ENCODE data around the gene SRGAP1.

The SRGAP1 gene

DNA sequence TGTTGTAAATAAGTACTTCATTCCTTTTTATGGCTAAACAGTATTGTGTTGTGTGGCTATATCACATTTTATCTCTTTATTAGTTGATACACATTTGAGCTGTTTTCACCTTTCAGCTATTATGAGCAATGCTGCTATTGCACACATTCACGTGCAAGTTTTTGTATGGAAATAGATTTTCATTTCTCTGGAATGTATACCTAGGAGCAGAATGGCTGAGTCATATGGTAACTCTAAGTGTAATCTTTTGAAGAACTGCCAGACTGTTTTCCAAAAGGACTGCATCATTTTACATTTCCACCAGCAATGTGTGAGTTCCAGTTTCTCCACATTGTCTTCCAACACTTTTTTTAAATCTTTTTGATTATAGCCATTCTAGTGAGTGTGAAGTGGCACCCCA is 134.0 kb downstream of the SRGAP1 start:
- DNase-seq = no peak
- in situ Hi-C loops (cut with MboI; ENCODE audit: low pct_unique_long_range_greater_than_20kb, low sequenced_read_pairs) = no loop called here

DNA sequence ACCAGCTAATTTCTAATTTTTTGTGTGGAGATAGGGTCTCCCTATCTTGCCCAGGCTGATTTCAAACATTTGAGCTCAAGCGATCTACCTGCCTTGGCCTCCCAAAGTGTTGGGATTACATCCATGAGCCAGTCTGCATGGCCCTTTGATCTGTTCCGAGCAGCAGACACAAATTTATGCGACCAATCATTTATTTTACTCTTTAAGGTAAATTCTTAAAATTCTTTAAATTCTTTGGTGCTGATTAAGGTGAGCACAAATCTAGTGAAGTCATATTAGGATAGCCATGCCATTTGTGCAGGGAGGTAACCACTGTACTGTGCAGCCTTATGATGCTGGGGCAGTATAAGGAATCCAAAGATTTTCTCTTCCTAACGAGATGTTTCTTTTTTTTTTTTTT is 135.7 kb downstream of the SRGAP1 start:
- DNase-seq = no peak
- in situ Hi-C loops (cut with MboI; ENCODE audit: low pct_unique_long_range_greater_than_20kb, low sequenced_read_pairs) = no loop called here

DNA sequence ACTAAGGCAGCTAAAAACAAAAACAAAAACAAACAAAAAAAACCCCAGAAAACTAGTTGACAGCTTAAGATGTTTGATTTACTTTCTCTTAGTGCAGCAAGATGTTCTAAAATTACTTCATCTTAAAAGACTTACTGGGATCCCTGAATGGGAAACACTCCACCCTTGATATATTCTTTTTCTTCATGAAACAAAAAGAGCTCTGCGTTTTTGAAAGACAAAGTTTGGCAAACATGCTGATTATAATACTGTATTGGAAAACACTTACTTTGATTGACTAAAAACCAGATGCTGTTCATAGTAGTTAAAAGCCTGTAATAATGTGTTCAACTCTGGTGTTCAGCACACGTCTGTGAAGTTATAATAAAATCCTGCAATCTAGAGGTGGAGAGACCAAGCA is 136.8 kb downstream of the SRGAP1 start:
- no peak for DNase-seq
- in situ Hi-C loops (cut with MboI; ENCODE audit: low pct_unique_long_range_greater_than_20kb, low sequenced_read_pairs) = no loop called here

DNA sequence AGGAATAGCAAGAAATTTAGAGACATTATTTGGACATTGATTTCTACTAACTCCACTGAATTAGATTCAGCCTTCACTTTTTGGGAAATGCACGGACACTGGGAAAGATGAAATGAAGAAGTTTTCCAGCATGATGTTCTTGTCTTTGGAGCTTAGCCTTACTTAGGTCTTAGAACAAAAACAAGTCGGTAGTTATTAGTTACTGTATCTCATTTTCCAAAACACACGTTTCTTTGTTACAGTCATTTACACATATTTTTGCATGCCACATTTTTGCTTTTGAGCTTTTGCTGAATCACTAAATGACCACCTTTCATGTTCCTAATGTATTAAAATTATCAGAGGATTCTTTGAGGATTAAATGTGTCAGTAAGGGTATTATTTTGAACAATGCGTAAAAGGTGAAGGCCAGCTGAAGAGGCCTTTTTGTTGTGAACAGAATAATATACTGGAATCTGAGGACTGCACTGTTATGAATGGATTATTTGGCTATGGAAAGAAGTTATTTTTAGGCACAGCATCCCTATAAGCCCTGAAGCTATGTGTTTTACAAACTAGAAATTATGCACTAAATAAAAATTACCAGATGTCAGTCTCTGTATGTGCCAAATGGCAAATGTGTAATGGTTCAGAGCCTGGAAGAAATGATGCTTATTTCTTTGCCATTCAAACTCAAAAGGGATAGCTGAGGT is 138.2 kb downstream of the SRGAP1 start:
- no peak for DNase-seq
- in situ Hi-C loops (cut with MboI; ENCODE audit: low pct_unique_long_range_greater_than_20kb, low sequenced_read_pairs) = no loop called here

DNA sequence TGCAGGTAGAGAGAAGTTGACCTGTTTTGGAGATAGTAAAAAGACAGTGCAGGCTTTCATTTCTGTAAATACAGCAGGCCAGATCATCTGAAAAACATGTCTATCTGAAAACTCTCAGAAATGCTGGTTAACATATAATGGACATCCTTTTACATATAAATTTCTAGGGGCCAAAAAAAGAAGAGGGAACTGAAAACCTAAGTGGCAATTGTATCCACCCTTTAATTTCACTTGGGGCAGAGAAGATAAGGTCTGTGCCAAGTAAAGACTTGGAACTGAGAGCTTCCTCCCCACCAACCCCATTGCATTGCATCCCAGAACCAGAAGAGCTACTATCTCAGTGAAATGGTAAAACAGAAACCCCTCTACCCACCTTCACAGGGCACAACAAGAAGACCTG is 141.0 kb downstream of the SRGAP1 start:
- in situ Hi-C loops (cut with MboI; ENCODE audit: low pct_unique_long_range_greater_than_20kb, low sequenced_read_pairs) = no loop called here

DNA sequence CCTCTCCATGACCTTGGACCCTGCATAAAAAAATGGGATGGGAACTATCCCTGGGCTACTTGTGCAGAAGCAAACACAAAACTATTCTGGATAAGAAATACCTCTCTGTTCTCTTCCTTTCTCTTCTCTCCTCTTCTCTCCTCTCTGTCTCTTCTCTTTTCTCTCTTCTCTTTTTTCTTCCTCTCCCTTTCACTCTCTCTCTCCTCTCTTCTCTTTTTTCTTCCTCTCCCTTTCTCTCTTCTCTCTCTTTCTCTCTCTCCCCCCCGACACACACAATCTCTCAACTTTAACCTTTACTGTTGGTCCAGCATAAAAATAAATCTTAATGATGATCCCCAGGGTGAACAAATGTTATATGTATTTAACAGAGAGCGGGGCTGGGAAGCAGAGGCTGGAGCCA is 141.4 kb downstream of the SRGAP1 start:
- no peak for DNase-seq
- in situ Hi-C loops (cut with MboI; ENCODE audit: low pct_unique_long_range_greater_than_20kb, low sequenced_read_pairs) = no loop called here

More for the DNA sequence above, 141.0 kb downstream of the SRGAP1 start:
- no peak for DNase-seq

DNA sequence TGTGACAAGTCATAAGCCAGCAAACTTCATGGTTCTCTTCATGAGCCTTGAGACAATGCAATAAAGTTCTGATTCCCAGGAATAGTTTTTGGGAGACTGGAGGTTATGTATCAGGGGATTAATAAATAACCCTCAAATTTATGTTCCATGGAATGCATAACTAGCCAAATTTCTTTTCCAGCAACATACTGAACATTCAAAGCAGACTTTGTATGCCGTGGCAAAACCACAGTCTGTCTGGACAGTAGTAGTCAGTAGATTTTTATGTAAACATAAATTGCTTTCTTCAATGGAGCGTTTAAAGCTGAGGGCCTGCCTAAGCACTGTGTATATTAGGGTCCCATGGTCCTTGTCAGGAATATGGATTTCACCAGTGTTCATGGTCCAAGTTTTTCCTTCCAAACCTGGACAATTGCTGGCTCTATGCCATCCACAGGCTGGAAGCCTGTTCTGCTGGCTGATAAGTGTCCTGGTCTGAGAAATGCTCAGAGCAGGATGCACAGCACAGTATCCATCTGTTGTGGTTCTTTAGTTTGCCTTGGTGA is 144.9 kb downstream of the SRGAP1 start:
- DNase-seq = no peak
- in situ Hi-C loops (cut with MboI; ENCODE audit: low pct_unique_long_range_greater_than_20kb, low sequenced_read_pairs) = no loop called here

DNA sequence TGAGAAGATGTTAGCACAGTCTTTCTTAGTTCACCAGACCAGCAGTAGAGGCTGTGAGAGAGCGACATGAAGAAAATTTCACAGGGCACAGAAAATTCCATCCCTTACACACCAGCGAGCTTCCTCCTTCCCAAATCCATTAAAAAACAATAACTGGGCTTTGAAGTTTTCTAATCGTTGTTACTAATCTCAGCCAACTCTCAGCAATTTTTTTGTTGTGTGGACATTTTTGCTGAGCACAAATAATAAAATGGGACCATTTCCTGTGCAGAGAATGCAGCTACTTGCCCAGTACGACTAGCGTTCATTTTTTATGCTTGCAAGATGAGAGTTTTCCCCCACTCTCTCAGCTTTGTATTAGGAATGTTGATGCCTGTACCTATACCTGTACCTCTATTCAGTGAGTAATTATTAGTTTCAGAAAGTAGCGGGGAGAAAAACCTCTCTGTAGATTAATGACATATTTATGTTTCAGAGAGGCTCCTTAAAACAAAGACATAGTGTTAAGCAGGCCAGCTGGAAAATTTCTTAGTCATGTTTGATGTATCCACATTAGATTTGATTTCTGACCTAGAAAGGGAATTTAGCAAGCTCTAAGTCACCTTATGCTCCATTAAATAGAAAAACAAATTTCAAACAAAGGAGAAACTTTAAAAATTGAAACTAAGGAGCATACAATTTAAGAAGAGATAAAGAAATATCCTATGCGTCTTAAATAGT is 146.5 kb downstream of the SRGAP1 start:
- no peak for DNase-seq
- in situ Hi-C loops (cut with MboI; ENCODE audit: low pct_unique_long_range_greater_than_20kb, low sequenced_read_pairs) = no loop called here

DNA sequence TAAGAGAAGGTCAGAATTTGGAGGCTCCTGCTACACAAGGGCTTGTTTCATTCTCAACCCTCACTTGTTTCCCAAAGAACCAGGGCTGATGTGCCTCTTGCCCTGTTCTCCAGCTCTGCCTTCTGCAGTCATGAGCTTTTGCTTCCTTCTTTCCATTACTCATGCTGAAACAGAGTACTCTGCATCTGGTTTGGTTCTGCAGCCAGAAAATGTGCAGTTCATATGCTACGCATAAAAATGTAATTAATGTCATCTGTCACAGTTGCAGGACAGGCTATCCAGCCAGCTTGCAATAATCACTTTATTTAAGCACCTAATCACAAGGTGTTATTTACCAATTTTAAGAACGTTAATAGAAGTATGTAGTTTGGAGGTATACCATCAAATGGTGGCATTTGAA is 150.2 kb downstream of the SRGAP1 start:
- no peak for DNase-seq
- in situ Hi-C loops (cut with MboI; ENCODE audit: low pct_unique_long_range_greater_than_20kb, low sequenced_read_pairs) = no loop called here

DNA sequence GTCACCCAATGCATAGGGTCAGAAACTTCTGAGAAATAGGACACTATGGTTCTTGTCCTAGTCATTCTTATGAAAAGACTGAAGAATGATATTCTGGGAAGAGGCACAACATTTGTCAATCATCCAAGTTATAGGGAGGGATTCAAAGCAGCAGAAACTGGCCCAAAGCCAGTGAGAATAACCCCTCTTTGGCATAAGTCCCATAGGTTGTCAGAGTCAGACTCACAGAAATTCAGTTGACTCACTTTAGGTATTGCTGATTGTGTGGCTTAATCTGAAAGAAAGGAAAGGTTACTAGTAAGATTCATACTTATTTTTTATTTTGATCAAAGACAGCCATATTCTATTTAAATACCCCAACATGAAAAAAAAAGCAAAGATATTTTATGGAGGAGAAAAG is 151.0 kb downstream of the SRGAP1 start:
- in situ Hi-C loops (cut with MboI; ENCODE audit: low pct_unique_long_range_greater_than_20kb, low sequenced_read_pairs) = no loop called here
- DNase-seq = no peak

DNA sequence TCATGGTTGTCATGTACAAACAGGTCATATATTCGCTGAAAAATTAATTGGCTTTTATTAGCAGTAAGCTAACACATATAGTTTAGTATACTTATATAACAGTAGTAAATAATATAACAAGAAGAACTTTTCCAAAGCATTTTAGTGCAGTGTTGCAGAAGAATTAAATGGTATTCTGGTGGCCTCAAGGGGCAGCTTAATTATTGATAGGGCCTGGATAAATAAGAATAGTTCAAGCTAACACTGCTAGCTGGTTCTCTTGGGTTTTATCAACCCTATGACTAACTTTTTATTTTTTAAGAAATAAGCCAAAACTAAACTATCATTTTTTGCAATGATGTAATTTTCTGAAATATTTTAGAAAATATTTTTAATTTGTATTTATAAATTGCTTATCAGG is 152.1 kb downstream of the SRGAP1 start:
- DNase-seq = no peak
- in situ Hi-C loops (cut with MboI; ENCODE audit: low pct_unique_long_range_greater_than_20kb, low sequenced_read_pairs) = no loop called here

DNA sequence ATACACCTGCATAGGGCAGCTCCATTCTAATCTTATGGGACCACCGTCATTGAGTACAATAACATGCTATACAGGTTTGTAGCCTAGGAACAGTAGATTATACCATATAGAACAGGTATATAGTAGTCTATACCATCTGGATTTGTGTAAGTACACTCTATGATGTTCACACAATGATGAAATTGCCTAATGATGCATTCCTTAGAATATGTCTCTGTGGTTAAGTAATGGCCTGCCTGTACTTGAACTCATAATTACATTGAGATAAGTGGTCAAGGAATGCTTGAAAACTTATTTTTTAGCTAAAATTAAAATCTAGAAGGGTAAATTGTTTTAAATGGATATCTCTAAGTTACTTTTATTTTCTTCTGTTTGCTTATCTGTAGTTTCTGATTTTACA is 152.7 kb downstream of the SRGAP1 start:
- in situ Hi-C loops (cut with MboI; ENCODE audit: low pct_unique_long_range_greater_than_20kb, low sequenced_read_pairs) = no loop called here
- DNase-seq = no peak

DNA sequence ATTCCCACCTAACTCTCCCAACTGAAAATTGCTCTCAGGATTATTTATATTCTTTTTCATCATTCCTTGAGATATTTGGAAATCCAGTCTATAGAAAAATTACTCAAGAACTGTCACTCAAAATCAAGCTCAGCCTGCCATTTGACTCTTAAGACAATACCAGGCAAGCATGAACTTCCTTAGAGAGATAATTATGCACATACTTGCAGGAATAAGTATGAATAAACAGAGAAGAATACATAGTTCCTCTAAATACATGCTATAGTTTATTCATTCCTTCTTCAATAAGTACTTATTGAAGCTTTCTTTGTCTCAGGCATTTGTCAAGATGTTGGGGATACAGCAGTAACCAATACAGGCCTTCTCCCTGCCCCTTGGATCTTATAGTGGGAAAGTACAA is 154.1 kb downstream of the SRGAP1 start:
- in situ Hi-C loops (cut with MboI; ENCODE audit: low pct_unique_long_range_greater_than_20kb, low sequenced_read_pairs) = no loop called here
- no peak for DNase-seq

DNA sequence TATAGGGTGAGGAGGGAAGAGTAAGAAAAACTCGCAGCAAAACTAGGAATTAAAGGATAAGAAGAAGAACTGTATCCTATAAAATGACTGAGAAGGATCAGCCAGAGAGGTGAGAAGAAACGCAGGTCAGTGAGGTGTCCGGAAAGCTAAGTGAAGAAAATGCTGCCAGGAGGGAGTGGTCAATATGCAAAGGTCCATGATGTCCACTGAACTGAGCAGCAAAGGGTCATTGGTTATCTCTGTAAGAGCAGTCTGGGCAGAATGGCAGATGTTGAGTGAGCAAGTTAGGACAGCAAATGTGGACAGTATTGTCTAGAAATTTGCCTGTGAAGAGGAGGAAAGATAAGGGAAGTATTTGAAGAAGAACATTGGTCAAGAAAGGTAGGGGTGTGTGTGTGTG is 155.4 kb downstream of the SRGAP1 start:
- in situ Hi-C loops (cut with MboI; ENCODE audit: low pct_unique_long_range_greater_than_20kb, low sequenced_read_pairs) = no loop called here
- DNase-seq = no peak

DNA sequence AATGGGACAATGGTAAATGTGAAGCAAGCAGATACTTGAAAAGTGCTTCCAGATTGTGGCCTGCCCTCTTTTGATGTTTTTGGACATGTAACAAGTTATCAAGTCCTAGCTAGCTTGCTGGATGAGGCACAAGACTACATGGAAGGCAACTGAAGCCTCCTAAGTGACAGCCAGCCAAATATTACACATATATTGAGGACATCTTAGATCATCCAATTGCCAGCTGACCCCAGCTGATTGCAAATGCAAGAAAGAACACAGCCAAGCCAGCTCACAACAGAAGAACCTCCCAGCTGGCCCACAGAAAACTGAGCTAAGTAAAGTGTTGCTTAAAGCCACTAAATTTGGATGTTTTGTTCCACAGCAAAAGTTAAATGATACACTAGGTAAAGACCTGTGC is 156.9 kb downstream of the SRGAP1 start:
- DNase-seq = no peak
- in situ Hi-C loops (cut with MboI; ENCODE audit: low pct_unique_long_range_greater_than_20kb, low sequenced_read_pairs) = no loop called here

DNA sequence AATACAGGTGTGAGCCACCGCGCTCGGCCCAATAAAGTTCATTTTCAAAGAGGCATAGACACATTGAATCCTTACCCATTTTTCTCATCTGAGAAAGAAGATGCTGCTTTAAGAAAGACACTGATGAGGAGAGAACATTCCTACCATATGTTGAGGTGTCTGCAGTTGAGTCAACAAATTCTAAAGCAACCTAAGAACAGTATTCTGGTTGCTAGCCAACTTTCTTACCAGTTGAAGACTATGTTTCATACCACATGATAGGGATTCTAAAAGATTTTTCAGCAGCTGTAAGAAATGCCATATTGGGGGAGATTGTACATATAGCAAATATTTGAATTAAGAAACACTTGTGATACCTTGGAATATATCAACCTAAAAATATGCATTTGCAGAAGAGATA is 160.1 kb downstream of the SRGAP1 start:
- in situ Hi-C loops (cut with MboI; ENCODE audit: low pct_unique_long_range_greater_than_20kb, low sequenced_read_pairs) = no loop called here
- no peak for DNase-seq

DNA sequence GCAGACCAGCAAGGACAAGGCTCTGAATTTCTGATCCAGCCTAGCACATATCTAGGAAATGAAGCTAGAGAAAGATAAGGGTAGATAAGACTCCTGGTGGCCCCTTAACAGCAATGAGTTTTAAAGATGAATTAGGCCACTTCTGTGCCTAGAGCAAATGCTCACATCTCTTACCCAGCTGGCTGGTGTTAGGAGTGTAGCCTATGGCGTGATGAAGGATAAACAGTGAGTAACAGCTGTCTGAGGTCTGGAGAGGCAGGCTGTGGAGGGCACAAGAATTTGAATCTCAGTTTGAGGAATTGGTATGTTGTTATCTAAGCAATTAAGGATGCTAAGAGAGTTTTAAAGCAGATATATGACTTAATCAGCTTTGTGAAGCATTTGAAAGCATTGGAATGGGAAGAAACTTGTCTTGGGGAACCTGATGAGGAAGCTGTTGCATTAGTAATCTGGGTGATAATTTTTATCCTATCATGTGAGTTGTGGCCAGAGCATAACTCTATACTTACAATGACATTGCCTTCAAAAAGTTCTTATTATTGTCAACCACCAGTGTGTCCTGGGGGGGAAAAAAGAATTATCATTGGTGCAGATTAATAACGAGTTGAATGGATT is 161.8 kb downstream of the SRGAP1 start:
- in situ Hi-C loops (cut with MboI; ENCODE audit: low pct_unique_long_range_greater_than_20kb, low sequenced_read_pairs) = no loop called here
- DNase-seq = no peak

DNA sequence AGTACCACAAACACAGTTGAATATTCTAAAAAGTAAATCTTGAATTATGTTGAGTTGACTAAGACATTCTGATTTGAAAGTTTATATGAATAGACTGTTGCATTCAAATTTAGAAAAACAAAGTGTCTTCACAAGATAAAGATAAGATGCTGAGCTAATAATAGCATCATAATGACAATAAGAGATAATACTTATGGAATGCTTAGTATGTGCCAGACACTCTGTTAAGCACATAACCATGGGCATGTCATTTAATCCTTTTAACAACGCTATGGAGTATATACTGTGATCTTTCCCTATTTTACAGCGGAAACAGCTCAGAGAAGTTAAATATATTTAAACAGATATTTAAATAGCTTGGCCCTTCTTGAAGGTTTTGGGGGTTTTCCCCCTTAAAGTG is 163.4 kb downstream of the SRGAP1 start:
- in situ Hi-C loops (cut with MboI; ENCODE audit: low pct_unique_long_range_greater_than_20kb, low sequenced_read_pairs) = no loop called here
- no peak for DNase-seq

DNA sequence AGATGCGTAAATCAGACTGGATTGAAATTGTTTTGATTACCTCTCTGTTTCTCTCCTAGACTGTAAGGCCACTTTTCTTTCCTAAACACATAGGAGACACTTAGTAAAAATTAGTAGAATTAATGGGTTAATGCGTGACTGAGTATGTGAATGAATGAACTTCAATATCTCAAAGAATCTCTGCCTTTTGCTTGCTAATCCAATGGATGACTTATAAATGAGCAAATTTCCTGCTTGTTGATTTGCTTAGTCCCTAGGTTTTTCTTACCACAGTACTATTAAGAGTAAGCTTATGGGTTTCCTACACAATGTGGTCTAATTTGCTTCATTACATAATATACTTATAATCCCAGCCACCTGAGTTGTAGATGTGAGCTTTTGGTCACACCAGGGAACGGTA is 164.1 kb downstream of the SRGAP1 start:
- no peak for DNase-seq
- in situ Hi-C loops (cut with MboI; ENCODE audit: low pct_unique_long_range_greater_than_20kb, low sequenced_read_pairs) = no loop called here

DNA sequence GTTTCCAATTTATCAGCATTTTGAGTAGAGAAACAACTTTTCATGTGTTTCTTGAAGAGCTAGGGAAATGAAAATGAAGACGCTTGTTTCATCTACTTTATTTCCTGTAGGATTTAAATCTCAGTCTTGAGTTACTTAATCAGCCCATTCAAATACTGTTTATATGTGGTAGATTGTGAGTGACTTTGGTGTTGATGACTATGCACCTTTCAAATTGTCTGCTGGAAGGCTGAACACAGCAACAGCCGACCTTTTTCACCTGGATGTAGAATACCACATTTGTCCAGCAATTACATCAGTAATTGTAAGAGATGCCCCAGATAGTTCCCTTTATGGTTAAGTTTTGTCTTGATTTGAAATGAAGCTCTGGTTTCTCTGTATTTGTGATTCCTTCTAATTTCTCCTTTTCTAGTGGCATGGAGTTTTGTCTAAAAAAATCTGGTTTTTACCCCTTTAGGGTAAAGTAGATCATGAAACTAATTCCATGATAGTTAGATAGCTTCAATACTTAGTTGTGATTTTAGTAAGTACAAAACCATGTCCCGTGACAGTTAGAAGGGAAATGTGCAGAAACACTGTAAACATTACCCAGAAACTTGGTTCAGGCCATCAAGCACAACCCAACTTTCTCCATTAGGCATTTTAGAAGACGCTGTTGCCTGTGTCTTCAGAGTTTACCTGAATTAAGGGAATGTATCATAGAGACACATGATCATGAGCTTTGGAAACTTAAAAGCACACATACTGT is 165.0 kb downstream of the SRGAP1 start:
- DNase-seq = no peak
- in situ Hi-C loops (cut with MboI; ENCODE audit: low pct_unique_long_range_greater_than_20kb, low sequenced_read_pairs) = no loop called here
